Measurements from ENCODE around the gene BCAR3.
"Not testable (repeated sequence)": the region's sequence is repeated elsewhere in the genome, so short reads cannot be mapped to it uniquely, and the experiment has no call there.

The BCAR3 gene

DNA sequence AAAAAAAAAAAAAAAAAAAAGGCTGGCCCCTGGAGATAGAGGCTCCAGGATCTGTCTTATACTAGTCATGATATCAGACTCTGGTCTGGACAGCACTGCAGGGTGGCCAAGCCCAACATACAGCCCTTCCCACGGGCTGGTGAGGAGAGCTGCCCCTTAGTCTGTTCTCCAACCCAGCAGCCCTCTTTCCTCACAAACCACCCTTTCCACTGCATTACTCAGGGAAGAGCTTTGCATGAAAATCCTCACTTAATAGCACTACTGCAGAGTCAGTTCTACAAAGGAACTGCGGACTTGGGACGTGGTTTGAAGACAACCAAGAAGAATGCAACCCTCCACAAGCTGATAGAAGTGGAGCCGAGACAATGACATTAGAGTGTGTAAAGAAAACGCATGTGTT, 5.7 kb downstream of the BCAR3 start:
- Histone ChIP-seq H3K9ac (ENCODE audit: low read depth, low read length) (no peak overlapping the region), H3K27me3 (ENCODE audit: insufficient read depth, low read length) (peaks cover 4% of the 10 kb centered on the region; the same call in 1 of the 2 replicates), H3K4me3 (ENCODE audit: low read length) (no peak overlapping the region), H3K4me1 (ENCODE audit: insufficient read depth, low read length) (peaks cover 12% of the 10 kb centered on the region), H3K27ac (ENCODE audit: low read depth, low read length) (no peak overlapping the region), H3K9me3 (ENCODE audit: insufficient read depth, low read depth, low read length) (no peaks in the 10 kb centered on the region), H3K36me3 (ENCODE audit: insufficient read depth, low read length) (peaks cover 19% of the 10 kb centered on the region)
- 67% methylated on average over 5 of the region's 5 CpGs for WGBS

DNA sequence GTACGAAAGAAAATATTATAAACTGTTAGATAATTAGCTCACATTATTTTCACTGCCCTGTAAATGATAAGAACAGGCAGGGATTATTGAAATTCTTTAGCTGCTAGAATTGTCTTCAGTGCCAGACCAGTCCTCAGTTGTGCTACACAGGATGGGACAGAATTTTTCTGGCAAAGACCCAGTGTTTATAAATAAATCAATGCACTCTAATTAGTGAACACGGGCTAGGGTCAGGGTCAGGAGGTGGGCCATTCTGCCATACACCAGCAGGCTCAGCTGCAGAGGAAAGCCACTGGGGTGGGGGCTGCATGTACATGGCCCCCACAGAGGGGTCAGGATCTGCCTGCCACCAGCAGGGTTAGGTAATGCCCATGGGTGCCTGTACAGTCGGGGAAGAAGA, 6.4 kb downstream of the BCAR3 start:
- no peak overlapping the region for H3K9ac ChIP-seq (ENCODE audit: low read depth, low read length)
- H3K4me3 ChIP-seq (ENCODE audit: low read length), result no peak overlapping the region
- no peak overlapping the region for H3K27ac ChIP-seq (ENCODE audit: low read depth, low read length)
- 91% methylated on average over 2 of the region's 3 CpGs for WGBS
- H3K36me3 ChIP-seq (ENCODE audit: insufficient read depth, low read length), result peaks cover 24% of the 10 kb centered on the region
- peaks cover 4% of the 10 kb centered on the region; the same call in 1 of the 2 replicates for H3K27me3 ChIP-seq (ENCODE audit: insufficient read depth, low read length)
- H3K9me3 ChIP-seq (ENCODE audit: insufficient read depth, low read depth, low read length), result no peaks in the 10 kb centered on the region
- peaks cover 10% of the 10 kb centered on the region for H3K4me1 ChIP-seq (ENCODE audit: insufficient read depth, low read length)

DNA sequence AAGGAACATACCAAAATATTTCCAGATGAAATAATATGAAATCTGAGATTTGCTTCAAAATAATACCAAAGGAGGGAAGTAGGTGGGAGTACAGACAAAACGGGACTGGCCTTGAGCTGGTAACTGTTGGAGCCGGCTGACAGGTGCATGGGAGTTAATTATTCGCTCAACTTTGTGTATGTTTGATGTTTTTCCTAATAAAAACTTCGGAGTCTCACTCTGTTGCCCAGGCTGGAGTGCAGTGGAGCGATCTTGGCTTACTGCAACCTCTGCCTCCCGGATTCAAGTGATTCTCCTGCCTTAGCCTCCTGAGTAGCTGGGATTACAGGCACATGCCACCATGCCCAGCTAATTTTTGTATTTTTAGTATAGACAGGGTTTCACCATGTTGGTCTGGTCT, 7.6 kb downstream of the BCAR3 start:
- 90% methylated on average over 6 of the region's 6 CpGs for WGBS
- not testable (repeated sequence) for H3K27ac ChIP-seq (ENCODE audit: low read depth, low read length); H3K4me1 ChIP-seq (ENCODE audit: insufficient read depth, low read length); H3K4me3 ChIP-seq (ENCODE audit: low read length); H3K9ac ChIP-seq (ENCODE audit: low read depth, low read length); H3K9me3 ChIP-seq (ENCODE audit: insufficient read depth, low read depth, low read length); H3K27me3 ChIP-seq (ENCODE audit: insufficient read depth, low read length)
- H3K36me3 ChIP-seq (ENCODE audit: insufficient read depth, low read length), result peaks cover 28% of the 10 kb centered on the region

DNA sequence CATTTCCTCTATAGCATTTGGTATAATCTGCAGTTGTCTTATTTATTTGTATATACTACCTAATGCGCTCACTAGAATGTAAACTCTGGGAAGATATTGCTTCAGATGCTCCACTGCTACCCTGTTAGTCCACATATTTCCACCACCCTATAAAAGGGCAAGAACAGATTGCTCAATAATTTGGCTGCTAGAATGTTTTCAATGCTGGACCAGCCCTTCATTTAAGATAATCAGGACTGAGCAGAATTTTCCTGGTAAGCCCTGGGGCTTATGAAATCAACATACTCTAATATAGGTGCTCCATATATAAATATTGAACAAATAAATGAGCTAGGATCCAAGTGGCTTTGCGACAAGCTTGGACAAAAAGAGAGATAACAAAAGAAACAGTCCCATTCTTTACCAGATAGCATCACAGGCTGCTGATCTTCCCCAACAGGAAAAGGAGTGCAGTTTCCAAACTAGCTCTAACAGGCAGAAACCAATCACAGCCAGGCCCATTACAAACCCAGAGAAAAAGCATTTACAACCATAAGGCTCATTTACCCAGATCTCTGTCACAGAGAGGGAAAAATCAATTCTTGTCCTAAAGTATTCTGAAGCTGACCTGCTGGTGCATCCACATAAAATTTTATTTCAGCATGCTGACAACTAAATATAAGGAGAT, 8.3 kb downstream of the BCAR3 start:
- no peaks in the 10 kb centered on the region for H3K27me3 ChIP-seq (ENCODE audit: insufficient read depth, low read length)
- H3K27ac ChIP-seq (ENCODE audit: low read depth, low read length), result no peak overlapping the region
- H3K4me3 ChIP-seq (ENCODE audit: low read length), result no peak overlapping the region
- no peaks in the 10 kb centered on the region for H3K9me3 ChIP-seq (ENCODE audit: insufficient read depth, low read depth, low read length)
- H3K4me1 ChIP-seq (ENCODE audit: insufficient read depth, low read length), result 0 out of 2 replicates have a peak, but pooled peaks cover 3% of the 10 kb centered on the region
- peaks cover 28% of the 10 kb centered on the region for H3K36me3 ChIP-seq (ENCODE audit: insufficient read depth, low read length)
- no peak overlapping the region for H3K9ac ChIP-seq (ENCODE audit: low read depth, low read length)
- 97% methylated on average over 2 of the region's 2 CpGs for WGBS

DNA sequence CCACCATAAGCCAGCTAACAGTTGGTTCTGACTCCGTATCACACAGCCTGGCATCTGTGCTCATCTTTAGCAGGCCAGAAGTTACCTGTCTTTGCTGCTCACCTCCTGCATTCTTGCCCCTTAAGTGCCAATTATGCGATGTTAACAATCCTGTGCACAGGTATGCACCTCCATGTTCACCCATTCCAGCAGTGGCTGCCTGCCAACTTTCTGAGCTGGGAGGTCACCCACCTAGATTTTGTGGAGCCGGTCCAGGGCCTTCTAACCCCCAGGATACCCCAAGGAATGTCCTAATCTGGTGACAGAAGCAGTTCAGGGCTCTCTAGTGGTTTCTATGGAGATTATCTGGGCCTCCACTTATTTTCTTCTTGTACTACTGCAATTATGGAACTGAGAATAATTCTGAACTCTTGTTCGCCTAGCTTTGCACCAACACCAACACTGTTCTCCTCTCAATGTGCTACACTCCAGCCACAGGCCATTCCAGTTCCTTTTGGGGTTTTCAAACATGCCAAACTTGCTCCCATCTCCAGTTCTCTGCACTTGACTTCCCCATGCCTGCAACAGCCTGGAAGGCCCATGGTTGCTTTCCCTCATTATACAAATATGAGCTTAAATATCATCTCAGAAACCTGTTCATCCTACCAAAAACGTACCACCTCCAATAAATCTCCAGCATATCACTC, 9.0 kb downstream of the BCAR3 start:
- H3K4me3 ChIP-seq (ENCODE audit: low read length), result no peak overlapping the region
- peaks cover 28% of the 10 kb centered on the region for H3K36me3 ChIP-seq (ENCODE audit: insufficient read depth, low read length)
- 92% methylated on average over 5 of the region's 5 CpGs for WGBS
- no peaks in the 10 kb centered on the region for H3K9me3 ChIP-seq (ENCODE audit: insufficient read depth, low read depth, low read length)
- H3K4me1 ChIP-seq (ENCODE audit: insufficient read depth, low read length), result 0 out of 2 replicates have a peak, but pooled peaks cover 3% of the 10 kb centered on the region
- H3K9ac ChIP-seq (ENCODE audit: low read depth, low read length), result no peak overlapping the region
- H3K27me3 ChIP-seq (ENCODE audit: insufficient read depth, low read length), result no peaks in the 10 kb centered on the region
- H3K27ac ChIP-seq (ENCODE audit: low read depth, low read length), result no peak overlapping the region

DNA sequence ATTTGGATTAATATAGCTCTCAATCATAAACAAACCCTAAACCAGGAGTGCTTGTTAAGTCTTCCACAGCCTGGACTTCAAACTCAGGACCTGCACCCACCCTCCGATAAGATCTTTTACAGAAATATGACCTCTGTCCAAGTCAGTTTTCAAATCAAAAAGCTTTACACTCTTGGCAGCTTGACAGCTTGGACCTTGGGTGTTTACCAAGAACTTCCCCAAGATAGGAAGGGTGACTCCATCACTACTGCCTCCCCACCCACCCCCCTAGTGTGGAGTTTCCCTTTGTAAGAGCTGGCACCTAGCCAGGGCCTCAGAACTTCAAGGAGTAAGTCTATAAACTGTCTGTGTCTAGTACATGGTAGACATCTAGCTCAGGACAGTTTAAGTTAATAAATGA, 9.6 kb downstream of the BCAR3 start:
- Histone ChIP-seq H3K9ac (ENCODE audit: low read depth, low read length) (no peak overlapping the region), H3K4me3 (ENCODE audit: low read length) (no peak overlapping the region), H3K27me3 (ENCODE audit: insufficient read depth, low read length) (no peaks in the 10 kb centered on the region), H3K27ac (ENCODE audit: low read depth, low read length) (no peak overlapping the region), H3K36me3 (ENCODE audit: insufficient read depth, low read length) (peaks cover 28% of the 10 kb centered on the region), H3K4me1 (ENCODE audit: insufficient read depth, low read length) (peaks cover 4% of the 10 kb centered on the region; the same call in 1 of the 2 replicates), H3K9me3 (ENCODE audit: insufficient read depth, low read depth, low read length) (no peaks in the 10 kb centered on the region)
- WGBS, result 100% methylated on average over 1 of the region's 1 CpG

DNA sequence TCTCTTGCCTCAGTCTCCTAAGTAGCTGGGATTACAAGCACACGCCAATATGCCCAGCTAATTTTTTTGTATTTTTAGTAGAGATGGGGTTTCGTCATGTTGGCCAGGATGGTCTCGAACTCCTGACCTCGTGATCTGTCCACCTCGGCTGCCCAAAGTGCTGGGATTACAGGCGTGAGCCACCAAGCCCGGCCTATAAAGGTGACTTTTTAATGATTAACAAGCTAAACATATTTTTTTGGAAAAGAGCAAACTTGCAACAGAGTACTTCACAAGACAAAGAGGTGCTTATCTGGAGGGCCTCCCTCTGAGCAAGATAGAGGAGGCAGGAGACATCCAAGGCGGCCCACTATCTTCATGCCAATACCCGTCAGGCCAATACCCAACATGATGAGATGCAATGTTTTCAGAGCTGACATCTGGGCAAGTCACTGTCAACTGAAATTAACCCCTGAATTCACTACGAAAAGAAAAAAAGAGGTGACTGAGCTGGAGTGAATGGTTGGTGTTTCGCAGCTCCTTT, 10.5 kb downstream of the BCAR3 start:
- no peak overlapping the region for H3K27ac ChIP-seq (ENCODE audit: low read depth, low read length)
- 92% methylated on average over 11 of the region's 11 CpGs for WGBS
- H3K36me3 ChIP-seq (ENCODE audit: insufficient read depth, low read length), result peaks cover 28% of the 10 kb centered on the region
- H3K9me3 ChIP-seq (ENCODE audit: insufficient read depth, low read depth, low read length), result no peaks in the 10 kb centered on the region
- H3K27me3 ChIP-seq (ENCODE audit: insufficient read depth, low read length), result no peaks in the 10 kb centered on the region
- no peak overlapping the region for H3K4me3 ChIP-seq (ENCODE audit: low read length)
- peaks cover 10% of the 10 kb centered on the region for H3K4me1 ChIP-seq (ENCODE audit: insufficient read depth, low read length)
- no peak overlapping the region for H3K9ac ChIP-seq (ENCODE audit: low read depth, low read length)

DNA sequence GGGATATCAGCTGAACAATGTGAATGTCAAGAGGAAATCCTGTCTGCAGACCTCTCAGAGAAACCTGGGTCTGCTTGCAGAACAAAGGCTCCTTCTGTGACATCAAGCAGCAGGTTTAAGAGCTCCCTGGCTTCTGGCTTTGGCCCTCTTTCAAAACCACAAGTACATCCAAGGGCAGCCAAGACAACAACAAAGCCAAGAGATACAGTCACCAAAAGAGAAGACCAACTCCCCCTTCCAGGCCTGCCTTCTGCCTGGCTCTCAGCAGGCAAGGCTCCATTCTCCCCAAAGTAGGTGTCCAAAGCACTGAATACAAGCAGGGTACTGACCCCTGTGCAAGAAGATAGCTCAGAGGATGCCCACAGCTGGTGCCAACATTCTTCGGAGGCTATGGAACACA, 11.5 kb downstream of the BCAR3 start:
- 94% methylated on average over 1 of the region's 1 CpG for WGBS
- Histone ChIP-seq H3K4me3 (ENCODE audit: low read length) (no peak overlapping the region), H3K27me3 (ENCODE audit: insufficient read depth, low read length) (no peaks in the 10 kb centered on the region), H3K4me1 (ENCODE audit: insufficient read depth, low read length) (peaks cover 8% of the 10 kb centered on the region), H3K36me3 (ENCODE audit: insufficient read depth, low read length) (peaks cover 28% of the 10 kb centered on the region), H3K9me3 (ENCODE audit: insufficient read depth, low read depth, low read length) (no peaks in the 10 kb centered on the region), H3K9ac (ENCODE audit: low read depth, low read length) (no peak overlapping the region), H3K27ac (ENCODE audit: low read depth, low read length) (no peak overlapping the region)

DNA sequence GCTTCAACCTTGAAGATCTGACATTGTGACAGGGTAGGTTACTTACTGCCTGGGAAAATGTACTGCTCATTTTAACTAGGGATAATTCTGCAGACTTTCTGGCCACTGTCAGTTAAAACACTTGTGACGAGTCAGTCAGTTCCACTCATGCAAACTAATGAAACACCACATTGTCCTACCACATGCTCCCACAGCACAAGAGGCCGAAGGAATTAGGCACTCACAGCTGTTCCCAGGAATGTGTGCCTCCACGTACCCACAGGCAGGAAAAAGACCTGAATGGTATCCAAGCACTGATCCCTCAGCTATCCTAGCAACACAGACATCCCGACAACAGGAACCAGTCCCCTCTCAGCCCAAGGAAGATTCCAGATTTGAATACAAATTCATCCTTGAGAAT, 12.3 kb downstream of the BCAR3 start:
- Histone ChIP-seq H3K9me3 (ENCODE audit: insufficient read depth, low read depth, low read length) (no peaks in the 10 kb centered on the region), H3K36me3 (ENCODE audit: insufficient read depth, low read length) (peaks cover 24% of the 10 kb centered on the region), H3K4me1 (ENCODE audit: insufficient read depth, low read length) (peaks cover 11% of the 10 kb centered on the region), H3K4me3 (ENCODE audit: low read length) (no peak overlapping the region), H3K27ac (ENCODE audit: low read depth, low read length) (no peak overlapping the region), H3K27me3 (ENCODE audit: insufficient read depth, low read length) (no peaks in the 10 kb centered on the region), H3K9ac (ENCODE audit: low read depth, low read length) (no peak overlapping the region)
- 89% methylated on average over 4 of the region's 4 CpGs for WGBS

DNA sequence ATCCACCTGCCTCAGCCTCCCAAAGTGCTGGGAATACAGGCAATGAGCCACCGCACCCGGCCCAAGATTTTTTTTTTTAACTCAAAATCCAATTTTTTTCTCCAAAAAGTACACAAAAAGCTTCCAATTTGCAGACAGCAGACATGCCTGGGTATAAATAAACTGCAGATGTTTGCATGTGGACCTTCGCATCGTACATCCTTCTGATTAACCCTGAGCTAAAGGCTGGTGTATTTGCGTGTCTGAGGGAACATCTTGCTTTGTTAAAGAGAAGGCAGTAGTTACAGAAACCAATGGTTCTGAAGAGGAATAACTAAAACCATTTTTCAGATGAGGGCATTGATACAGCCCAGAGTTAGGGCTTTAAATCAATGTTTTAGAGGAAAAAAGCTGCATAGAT, 12.7 kb downstream of the BCAR3 start:
- Histone ChIP-seq H3K27ac (ENCODE audit: low read depth, low read length) (no peak overlapping the region), H3K36me3 (ENCODE audit: insufficient read depth, low read length) (peaks cover 20% of the 10 kb centered on the region)

DNA sequence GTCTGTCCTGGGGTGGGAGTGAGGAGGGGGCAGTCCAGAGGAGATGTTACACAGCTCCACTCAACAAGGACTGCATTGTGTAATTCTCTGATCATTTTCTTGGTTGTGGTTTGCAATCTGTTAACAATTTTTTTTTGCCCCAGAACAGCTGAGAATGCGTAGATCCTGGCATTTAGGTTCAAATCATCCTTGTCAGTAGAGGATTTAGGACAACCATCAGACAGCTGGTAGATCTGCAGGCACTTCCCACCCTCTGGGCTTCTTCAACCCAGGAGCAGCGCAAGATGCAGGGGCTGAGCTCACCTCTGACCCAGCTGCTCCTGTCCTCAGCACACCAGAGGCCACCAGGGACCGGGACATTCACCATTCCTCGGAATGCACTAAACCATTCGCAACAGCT, 13.5 kb downstream of the BCAR3 start:
- H3K36me3 ChIP-seq (ENCODE audit: insufficient read depth, low read length), result peaks cover 14% of the 10 kb centered on the region; the same call in 1 of the 2 replicates
- H3K9me3 ChIP-seq (ENCODE audit: insufficient read depth, low read depth, low read length), result no peaks in the 10 kb centered on the region
- H3K27me3 ChIP-seq (ENCODE audit: insufficient read depth, low read length), result no peaks in the 10 kb centered on the region
- H3K4me3 ChIP-seq (ENCODE audit: low read length), result no peak overlapping the region
- no peak overlapping the region for H3K27ac ChIP-seq (ENCODE audit: low read depth, low read length)
- 94% methylated on average over 5 of the region's 5 CpGs for WGBS
- no peak overlapping the region for H3K9ac ChIP-seq (ENCODE audit: low read depth, low read length)
- H3K4me1 ChIP-seq (ENCODE audit: insufficient read depth, low read length), result peaks cover 12% of the 10 kb centered on the region

More for the DNA sequence above, 12.7 kb downstream of the BCAR3 start:
- Histone ChIP-seq H3K9ac (ENCODE audit: low read depth, low read length) (no peak overlapping the region), H3K4me3 (ENCODE audit: low read length) (no peak overlapping the region), H3K9me3 (ENCODE audit: insufficient read depth, low read depth, low read length) (no peaks in the 10 kb centered on the region), H3K4me1 (ENCODE audit: insufficient read depth, low read length) (peaks cover 12% of the 10 kb centered on the region), H3K27me3 (ENCODE audit: insufficient read depth, low read length) (no peaks in the 10 kb centered on the region)
- 94% methylated on average over 5 of the region's 5 CpGs for WGBS

Measured in HUES64 (cell line).